Measurements from ENCODE around the gene CDK19. TPM values are rescaled to one million over a fixed set of nuclear protein-coding genes. Genes with fewer than 3 reads are reported as not detected.
"Not testable (repeated sequence)": the region's sequence is repeated elsewhere in the genome, so short reads cannot be mapped to it uniquely, and the experiment has no call there.

The CDK19 gene
- total RNA-seq, 4 donors from 2014 or later = 10.8 to 13.2 (median 12.1) TPM

DNA sequence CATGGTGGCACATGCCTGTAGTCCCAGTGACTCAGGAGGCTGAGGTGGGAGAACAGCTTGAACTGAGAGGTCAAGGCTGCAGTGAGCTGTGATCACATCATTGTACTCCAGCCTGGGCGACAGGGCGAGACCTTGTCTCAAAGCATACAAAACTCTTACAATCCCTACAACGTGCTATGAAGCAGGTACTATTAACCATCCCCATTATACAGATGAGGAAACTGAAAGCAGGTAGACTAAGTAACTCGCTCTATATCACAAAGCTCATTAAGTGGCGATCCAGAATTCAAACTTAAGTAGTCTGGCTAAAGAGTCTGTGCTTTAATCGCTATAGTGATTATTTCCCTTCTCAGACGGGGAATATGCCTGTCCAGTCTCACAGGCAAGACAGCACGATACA lies 54.7 kb downstream of the CDK19 start:
- Histone ChIP-seq H3K27me3 (no peaks in the 10 kb centered on the region), H3K27ac (no peak overlapping the region), H3K36me3 (peaks cover 0 to 6% (median 0%) of the 10 kb centered on the region in 3 donors), H3K9me3 (no peaks in the 10 kb centered on the region), H3K4me1 (peaks cover 0 to 5% (median 0%) of the 10 kb centered on the region in 3 donors), H3K4me3 (no peak overlapping the region)
- 91 to 92% methylated on average over 8 of the region's 8 CpGs for WGBS, 2 donors
- TF ChIP-seq POLR2A (IDR thresholded peaks at IDR 0.05) = no peak
- TF ChIP-seq, protein P1, sequence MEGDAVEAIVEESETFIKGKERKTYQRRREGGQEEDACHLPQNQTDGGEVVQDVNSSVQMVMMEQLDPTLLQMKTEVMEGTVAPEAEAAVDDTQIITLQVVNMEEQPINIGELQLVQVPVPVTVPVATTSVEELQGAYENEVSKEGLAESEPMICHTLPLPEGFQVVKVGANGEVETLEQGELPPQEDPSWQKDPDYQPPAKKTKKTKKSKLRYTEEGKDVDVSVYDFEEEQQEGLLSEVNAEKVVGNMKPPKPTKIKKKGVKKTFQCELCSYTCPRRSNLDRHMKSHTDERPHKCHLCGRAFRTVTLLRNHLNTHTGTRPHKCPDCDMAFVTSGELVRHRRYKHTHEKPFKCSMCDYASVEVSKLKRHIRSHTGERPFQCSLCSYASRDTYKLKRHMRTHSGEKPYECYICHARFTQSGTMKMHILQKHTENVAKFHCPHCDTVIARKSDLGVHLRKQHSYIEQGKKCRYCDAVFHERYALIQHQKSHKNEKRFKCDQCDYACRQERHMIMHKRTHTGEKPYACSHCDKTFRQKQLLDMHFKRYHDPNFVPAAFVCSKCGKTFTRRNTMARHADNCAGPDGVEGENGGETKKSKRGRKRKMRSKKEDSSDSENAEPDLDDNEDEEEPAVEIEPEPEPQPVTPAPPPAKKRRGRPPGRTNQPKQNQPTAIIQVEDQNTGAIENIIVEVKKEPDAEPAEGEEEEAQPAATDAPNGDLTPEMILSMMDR (IDR thresholded peaks at IDR 0.05) = no peak
- intact Hi-C loops (cut with DNase I) = no loop called here
- no peak for DNase-seq

DNA sequence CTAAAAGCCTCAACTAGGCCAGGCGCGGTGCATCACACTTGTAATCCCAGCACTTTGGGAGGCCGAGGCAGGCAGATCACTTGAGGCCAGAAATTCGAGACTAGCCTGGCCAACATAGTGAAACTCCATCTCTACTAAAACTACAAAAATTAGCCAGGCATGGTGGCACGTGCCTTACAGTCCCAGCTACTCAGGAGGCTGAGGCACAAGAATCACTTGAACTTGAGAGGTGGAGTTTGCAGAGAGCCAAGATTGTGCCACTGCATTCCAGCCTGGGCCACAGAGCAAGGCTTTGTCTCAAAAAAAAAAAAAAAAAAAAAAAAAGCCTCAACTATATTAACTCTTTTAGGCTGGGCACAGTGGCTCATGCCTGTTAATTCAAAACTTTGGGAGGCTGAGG lies 55.2 kb downstream of the CDK19 start:
- H3K27me3 ChIP-seq; H3K9me3 ChIP-seq; H3K4me3 ChIP-seq; H3K4me1 ChIP-seq; intact Hi-C loops (cut with DNase I); H3K27ac ChIP-seq; DNase-seq; H3K36me3 ChIP-seq: not testable (repeated sequence)
- 86 to 89% methylated on average over 5 of the region's 5 CpGs for WGBS, 2 donors

DNA sequence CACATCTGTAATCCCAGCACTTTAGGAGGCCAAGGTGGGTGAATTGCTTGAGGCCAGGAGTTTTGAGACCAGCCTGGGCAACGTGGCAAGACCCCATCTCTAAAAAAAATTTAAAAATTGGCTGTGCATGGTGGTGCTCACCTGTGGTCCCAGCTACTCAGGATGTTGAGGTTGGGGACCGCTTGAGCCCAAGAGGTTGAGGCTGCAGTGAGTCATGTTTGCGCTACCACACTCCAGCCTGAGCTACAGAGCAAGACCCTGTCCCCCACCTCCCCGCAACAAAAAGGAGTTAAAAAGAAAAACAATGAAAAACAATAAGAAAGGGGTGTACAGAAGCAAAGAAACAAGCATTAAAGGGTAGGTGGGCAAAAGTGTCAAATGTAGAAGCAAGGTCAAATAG lies 57.3 kb downstream of the CDK19 start:
- H3K9me3 ChIP-seq = no peaks in the 10 kb centered on the region
- no peaks in the 10 kb centered on the region for H3K27me3 ChIP-seq
- no peak for TF ChIP-seq POLR2A (IDR thresholded peaks at IDR 0.05)
- TF ChIP-seq, protein P1 (IDR thresholded peaks at IDR 0.05) = no peak
- no peaks in the 10 kb centered on the region for H3K36me3 ChIP-seq
- no peak overlapping the region for H3K4me3 ChIP-seq
- intact Hi-C loops (cut with DNase I) = no loop called here
- WGBS, 2 donors = 84 to 87% methylated on average over 4 of the region's 4 CpGs
- H3K4me1 ChIP-seq = peaks cover 0 to 6% (median 0%) of the 10 kb centered on the region in 3 donors
- H3K27ac ChIP-seq = no peak overlapping the region
- no peak for DNase-seq

DNA sequence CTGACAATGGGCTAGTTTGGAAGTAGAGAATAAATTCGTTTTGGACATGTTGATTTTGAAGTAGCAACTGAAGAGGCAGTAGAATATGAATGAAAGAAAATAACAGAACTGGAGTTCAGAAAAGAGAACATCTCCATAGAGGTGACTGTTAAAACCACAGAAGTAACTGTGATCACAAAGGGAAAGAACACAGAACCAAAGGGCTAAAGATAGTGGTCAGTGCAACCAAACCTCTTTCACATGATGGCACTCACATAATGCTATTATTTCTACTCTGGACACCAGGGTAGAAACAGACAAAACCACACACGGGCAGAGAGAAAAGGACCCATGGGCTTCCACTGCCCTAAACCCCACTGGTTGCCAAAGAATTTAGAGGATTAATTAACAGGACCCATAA lies 58.5 kb downstream of the CDK19 start:
- TF ChIP-seq POLR2A (IDR thresholded peaks at IDR 0.05) = no peak
- TF ChIP-seq, protein P1 (IDR thresholded peaks at IDR 0.05) = no peak
- H3K27me3 ChIP-seq = no peaks in the 10 kb centered on the region
- no peak overlapping the region for H3K27ac ChIP-seq
- no peaks in the 10 kb centered on the region for H3K9me3 ChIP-seq
- H3K4me1 ChIP-seq = peaks cover 0 to 6% (median 0%) of the 10 kb centered on the region in 3 donors
- intact Hi-C loops (cut with DNase I) = no loop called here
- WGBS, 2 donors = 61 to 64% methylated on average over 2 of the region's 2 CpGs
- DNase-seq = no peak
- no peaks in the 10 kb centered on the region for H3K36me3 ChIP-seq
- H3K4me3 ChIP-seq = no peak overlapping the region

DNA sequence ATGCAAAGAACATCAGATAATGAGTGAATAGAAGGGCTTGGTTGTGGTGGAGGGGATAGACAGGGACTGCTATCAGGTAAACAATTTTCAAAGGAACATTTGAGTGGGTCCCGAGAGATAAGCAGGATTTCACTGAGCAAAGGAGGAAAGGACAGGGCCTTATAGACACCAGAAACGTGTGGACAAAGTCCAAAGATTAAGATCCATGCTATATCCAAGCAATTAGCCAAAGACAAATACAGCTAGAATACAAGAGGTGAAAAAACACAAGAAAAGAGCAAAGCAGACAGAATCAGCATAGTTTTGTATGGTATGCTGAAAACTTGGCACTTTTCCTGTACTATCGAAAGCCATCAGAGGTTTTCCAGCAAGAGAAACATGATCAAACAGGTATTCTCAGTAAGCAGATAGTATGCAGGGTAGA lies 59.8 kb downstream of the CDK19 start:
- WGBS, 2 donors = 38 to 49% methylated on average over 3 of the region's 3 CpGs
- intact Hi-C loops (cut with DNase I) = no loop called here
- Histone ChIP-seq H3K27ac (no peak overlapping the region), H3K4me1 (peaks cover 0 to 6% (median 0%) of the 10 kb centered on the region in 3 donors), H3K4me3 (no peak overlapping the region), H3K36me3 (no peaks in the 10 kb centered on the region), H3K9me3 (no peaks in the 10 kb centered on the region), H3K27me3 (no peaks in the 10 kb centered on the region)
- no peak for TF ChIP-seq POLR2A (IDR thresholded peaks at IDR 0.05)
- TF ChIP-seq, protein P1 (IDR thresholded peaks at IDR 0.05) = no peak
- DNase-seq = no peak

DNA sequence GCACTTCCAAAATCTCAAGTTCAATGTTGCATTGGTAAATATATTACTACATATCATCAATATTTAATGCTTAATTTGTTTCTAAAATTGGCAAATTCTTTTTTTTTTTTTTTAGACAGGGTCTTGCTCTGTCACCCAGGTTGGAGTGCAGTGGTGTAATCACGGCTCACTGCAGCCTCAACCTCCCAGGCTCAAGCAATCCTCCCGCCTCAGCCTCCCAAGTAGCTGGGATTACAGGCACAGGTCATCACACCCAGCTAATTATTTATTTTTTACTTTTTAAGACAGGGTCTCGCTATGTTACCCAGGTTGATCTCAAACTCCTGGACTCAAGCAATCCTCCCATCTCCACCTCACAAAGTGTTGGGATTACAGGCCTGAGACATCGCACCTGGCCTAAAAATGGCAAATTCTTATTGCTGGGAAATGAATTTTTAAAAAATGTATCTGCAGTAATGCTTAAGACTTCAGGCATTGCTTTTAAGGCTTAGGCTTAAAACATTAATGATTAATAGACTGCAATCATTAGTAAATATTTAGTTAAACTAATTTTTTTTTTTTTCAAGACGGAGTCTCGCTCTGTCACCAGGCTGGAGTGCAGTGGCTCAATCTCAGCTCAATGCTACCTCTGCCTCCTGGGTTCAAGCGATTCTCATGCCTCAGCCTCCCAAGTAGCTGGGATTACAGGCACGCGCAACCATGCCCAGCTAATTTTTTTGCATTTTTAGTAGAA lies 61.2 kb downstream of the CDK19 start:
- DNase-seq, H3K27ac ChIP-seq: not testable (repeated sequence)
- 96 to 97% methylated on average over 9 of the region's 9 CpGs for WGBS, 2 donors

More for the DNA sequence above, 61.2 kb downstream of the CDK19 start:
- intact Hi-C loops (cut with DNase I); H3K4me1 ChIP-seq; H3K36me3 ChIP-seq; H3K9me3 ChIP-seq; H3K27me3 ChIP-seq; H3K4me3 ChIP-seq: not testable (repeated sequence)
